Left ventricle myocardium inferior (tissue), 1 donor: Measurements from ENCODE around the gene AUTS2. TPM values are rescaled to one million over a fixed set of nuclear protein-coding genes. Genes with fewer than 3 reads are reported as not detected.

Experiments
- DNase-seq: peaks from one replicate; pipeline ENCODE4 v3.0.0-alpha.2; 2020
- H3K27ac ChIP-seq: fragments of 200-600 bp; replicated peaks from 2 replicates; pipeline ENCODE4 v1.8.0; 2021
- H3K27me3 ChIP-seq: fragments of 200-600 bp; 2 replicates; pipeline ENCODE4 v1.8.0; 2021; ENCODE audit warnings: low read depth
- H3K36me3 ChIP-seq: fragments of 200-600 bp; 2 replicates; pipeline ENCODE4 v1.8.0; 2021
- H3K4me1 ChIP-seq: fragments of 200-600 bp; 2 replicates; pipeline ENCODE4 v1.8.0; 2021
- H3K4me3 ChIP-seq: fragments of 200-600 bp; 2 replicates; pipeline ENCODE4 v1.8.0; 2021; ENCODE audit warnings: mild to moderate bottlenecking, moderate library complexity
- H3K9me3 ChIP-seq: fragments of 200-600 bp; replicated peaks from 2 replicates; pipeline ENCODE4 v1.8.0; 2021
- intact Hi-C: fragments of 100-400 bp; cut with micrococcal nuclease; formaldehyde crosslinking; loops from one replicate; pipeline ENCODE4 v1.11.0; 2022
- total RNA-seq: library from RNA; stranded (reverse); fragmentation: NEBNext Ultra II Directional; extraction: Animal tissue kit (Norgen Biotek cat#: 25700); gene quantifications from one replicate; pipeline ENCODE4 v1.2.1, GENCODE V29; 2021
- TF ChIP-seq, protein P1 (sequence below): fragments of 200-600 bp; IDR thresholded peaks from 2 replicates; pipeline ENCODE4 v1.8.0; 2021; ENCODE audit warnings: antibody characterized with exemption, mild to moderate bottlenecking, borderline replicate concordance
- donor health status: DM: no; HTN: yes; CAD: no; lungs with severe emphysema.

The AUTS2 gene
- total RNA-seq, 1 donor from 2014 or later: 10.5 TPM

DNA sequence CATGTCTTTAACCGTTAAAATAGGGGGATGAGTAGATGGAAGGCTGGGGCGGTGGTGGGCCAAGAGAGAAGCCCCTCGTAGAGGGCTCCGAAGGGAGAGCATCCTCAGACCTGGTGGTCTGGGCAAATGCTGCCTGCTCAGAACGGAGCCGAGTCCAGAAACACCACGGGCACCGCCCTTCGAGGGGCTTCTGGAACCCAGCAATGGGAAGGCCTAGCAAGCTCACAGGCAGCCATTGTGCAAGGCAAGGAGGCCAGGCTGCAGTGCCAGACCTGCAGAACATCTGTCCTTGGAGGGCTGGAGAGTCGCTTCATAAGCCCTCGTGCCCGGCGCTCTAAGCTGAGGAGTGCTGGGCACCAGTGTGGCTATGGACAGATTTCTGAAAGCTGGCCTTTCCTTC is 889.6 kb downstream of the AUTS2 start:
- TF ChIP-seq, protein P1, sequence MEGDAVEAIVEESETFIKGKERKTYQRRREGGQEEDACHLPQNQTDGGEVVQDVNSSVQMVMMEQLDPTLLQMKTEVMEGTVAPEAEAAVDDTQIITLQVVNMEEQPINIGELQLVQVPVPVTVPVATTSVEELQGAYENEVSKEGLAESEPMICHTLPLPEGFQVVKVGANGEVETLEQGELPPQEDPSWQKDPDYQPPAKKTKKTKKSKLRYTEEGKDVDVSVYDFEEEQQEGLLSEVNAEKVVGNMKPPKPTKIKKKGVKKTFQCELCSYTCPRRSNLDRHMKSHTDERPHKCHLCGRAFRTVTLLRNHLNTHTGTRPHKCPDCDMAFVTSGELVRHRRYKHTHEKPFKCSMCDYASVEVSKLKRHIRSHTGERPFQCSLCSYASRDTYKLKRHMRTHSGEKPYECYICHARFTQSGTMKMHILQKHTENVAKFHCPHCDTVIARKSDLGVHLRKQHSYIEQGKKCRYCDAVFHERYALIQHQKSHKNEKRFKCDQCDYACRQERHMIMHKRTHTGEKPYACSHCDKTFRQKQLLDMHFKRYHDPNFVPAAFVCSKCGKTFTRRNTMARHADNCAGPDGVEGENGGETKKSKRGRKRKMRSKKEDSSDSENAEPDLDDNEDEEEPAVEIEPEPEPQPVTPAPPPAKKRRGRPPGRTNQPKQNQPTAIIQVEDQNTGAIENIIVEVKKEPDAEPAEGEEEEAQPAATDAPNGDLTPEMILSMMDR: no peak
- Histone ChIP-seq H3K27ac (no peak overlapping the region), H3K4me1 (peaks cover 6% of the 10 kb centered on the region), H3K9me3 (peaks cover 11% of the 10 kb centered on the region), H3K4me3 (no peak overlapping the region), H3K27me3 (no peaks in the 10 kb centered on the region), H3K36me3 (no peaks in the 10 kb centered on the region)
- intact Hi-C loops: no loop called here
- DNase-seq: no peak

DNA sequence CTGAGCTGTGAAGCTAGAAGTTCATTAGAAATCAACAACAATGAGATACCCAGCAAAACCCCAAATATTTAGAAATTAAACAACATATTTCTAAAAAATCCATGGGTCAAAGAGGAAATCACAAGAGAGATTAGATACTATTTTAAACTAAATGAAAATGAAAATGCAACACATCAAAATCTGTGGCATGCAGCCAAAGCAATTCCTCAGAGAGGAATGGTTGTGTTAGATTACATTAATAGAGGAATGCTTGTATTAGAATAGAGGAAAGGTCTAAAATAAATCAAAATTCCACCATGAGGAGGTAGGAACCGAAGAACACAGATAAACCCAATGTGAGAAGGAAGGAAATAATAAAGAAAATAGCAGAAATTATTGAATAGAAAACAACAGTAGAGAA is 891.5 kb downstream of the AUTS2 start:
- Histone ChIP-seq H3K9me3 (peaks cover 4% of the 10 kb centered on the region), H3K4me1 (peaks cover 6% of the 10 kb centered on the region), H3K4me3 (no peak overlapping the region), H3K27me3 (no peaks in the 10 kb centered on the region), H3K27ac (no peak overlapping the region), H3K36me3 (no peaks in the 10 kb centered on the region)
- no peak for DNase-seq
- TF ChIP-seq, protein P1: no peak
- intact Hi-C loops: no loop called here

DNA sequence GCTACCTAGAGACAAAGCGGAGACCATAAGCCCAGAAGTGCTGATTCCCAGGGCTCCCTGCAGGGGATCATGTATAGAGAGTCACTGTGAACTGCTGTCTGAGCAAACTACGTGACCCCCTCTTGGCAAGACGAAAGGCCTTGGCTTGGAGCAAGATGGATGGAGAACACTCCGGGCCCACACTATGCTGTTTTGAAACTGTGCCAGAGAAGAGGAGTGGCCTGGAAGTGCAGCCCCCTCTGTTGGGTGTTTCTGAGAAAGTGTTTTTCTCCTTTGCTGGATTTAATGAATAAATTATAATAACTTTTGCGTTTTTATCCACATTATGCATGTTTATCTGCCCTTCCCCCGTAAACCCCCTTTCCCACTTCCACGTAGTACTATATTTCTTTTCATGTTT is 894.4 kb downstream of the AUTS2 start:
- H3K36me3 ChIP-seq: no peaks in the 10 kb centered on the region
- TF ChIP-seq, protein P1: no peak
- H3K27me3 ChIP-seq: no peaks in the 10 kb centered on the region
- no peak overlapping the region for H3K4me3 ChIP-seq
- no peaks in the 10 kb centered on the region for H3K9me3 ChIP-seq
- peaks cover 6% of the 10 kb centered on the region for H3K4me1 ChIP-seq
- H3K27ac ChIP-seq: no peak overlapping the region
- intact Hi-C loops: no loop called here
- DNase-seq: no peak

DNA sequence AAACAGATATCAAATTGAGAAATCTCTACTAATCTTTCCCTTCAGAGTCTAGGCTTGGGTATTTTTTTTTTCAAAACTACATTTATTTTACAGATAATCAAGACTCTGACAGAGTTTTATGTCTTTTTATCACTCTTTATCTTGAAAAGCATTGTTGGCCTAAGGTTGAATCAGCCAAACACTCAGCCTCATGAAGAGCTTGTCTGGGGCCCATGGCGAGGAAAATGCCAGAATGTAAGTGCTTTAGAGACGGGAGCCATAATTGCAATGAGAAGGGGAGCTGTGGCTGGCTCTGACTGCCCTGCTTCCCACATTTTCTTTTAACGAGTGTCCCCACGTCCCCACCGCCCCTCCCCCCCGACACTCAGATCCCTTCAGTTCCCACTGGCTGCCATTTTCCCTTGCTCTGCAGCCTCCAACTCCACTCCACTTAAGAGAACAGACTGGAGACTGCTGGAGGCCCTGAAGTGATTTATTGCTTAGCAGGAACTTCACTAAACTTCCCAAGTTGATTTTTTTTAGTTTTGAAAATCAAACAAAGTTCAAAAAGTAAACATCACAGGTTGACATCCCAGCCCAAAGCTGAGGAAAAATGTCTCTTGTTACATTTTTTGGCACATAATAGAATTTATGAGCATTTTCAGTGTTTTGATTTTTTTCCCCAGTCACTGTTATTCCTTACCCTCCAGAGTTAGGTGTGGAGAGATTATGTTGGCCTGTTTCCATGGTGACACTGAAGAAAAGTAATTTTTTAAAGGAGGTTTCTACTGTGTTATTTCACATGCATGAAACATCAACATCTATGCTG is 896.2 kb downstream of the AUTS2 start:
- Histone ChIP-seq H3K27me3 (no peaks in the 10 kb centered on the region), H3K36me3 (no peaks in the 10 kb centered on the region), H3K4me3 (no peak overlapping the region), H3K27ac (no peak overlapping the region), H3K4me1 (peaks cover 4% of the 10 kb centered on the region), H3K9me3 (no peaks in the 10 kb centered on the region)
- intact Hi-C loops: no loop called here
- DNase-seq: no peak
- TF ChIP-seq, protein P1: no peak

DNA sequence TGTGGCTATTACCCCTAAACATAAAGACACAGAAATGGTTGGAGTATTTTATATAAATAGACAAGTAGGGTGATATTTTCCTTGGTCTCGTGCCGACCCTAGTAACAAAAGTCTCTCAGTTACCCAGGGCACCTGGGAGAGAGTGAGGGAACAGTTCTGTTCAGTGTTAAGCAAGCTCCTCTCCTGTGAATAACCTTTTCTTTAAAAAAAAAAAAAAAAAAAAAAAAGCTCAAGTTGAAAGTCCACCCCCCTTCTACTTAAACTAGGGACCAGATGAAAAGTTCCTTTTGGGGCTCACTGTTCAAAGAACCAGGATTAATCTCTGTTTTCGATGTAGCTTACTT is 896.7 kb downstream of the AUTS2 start:
- no peaks in the 10 kb centered on the region for H3K27me3 ChIP-seq
- H3K36me3 ChIP-seq: no peaks in the 10 kb centered on the region
- no peak overlapping the region for H3K4me3 ChIP-seq
- intact Hi-C loops: no loop called here
- TF ChIP-seq, protein P1: no peak
- no peak for DNase-seq
- no peak overlapping the region for H3K27ac ChIP-seq
- no peaks in the 10 kb centered on the region for H3K4me1 ChIP-seq
- no peaks in the 10 kb centered on the region for H3K9me3 ChIP-seq
